Non-pigmented ciliary epithelial cell (primary cell): ENCODE results near the gene PARL.
"Not testable (repeated sequence)": the region's sequence is repeated elsewhere in the genome, so short reads cannot be mapped to it uniquely, and the experiment has no call there.

Experiments used
- DNase-seq: peaks from one replicate; pipeline ENCODE4 v3.0.0-alpha.2; 2010; ENCODE audit warnings: low read depth

Gene PARL

DNA sequence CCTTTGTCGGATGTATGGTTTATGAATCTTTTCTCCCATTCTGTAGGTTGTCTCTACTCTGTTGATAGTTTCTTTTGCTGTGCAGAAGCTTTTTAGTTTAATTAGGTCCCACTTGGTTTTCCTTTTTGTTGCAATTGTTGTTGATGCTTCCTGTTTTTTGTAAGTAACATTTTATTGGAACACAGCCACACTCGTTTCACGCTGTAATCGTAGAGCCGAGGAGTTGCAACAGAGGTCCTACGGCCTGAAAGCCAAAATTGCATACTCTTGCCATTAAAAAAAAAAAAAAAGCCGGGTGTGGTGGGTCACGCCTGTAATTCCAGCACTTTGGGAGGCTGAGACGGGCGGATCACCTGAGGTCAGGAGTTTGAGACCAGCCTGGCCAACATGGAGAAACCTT is 100.2 kb downstream of the PARL start:
- DNase-seq: not testable (repeated sequence)

DNA sequence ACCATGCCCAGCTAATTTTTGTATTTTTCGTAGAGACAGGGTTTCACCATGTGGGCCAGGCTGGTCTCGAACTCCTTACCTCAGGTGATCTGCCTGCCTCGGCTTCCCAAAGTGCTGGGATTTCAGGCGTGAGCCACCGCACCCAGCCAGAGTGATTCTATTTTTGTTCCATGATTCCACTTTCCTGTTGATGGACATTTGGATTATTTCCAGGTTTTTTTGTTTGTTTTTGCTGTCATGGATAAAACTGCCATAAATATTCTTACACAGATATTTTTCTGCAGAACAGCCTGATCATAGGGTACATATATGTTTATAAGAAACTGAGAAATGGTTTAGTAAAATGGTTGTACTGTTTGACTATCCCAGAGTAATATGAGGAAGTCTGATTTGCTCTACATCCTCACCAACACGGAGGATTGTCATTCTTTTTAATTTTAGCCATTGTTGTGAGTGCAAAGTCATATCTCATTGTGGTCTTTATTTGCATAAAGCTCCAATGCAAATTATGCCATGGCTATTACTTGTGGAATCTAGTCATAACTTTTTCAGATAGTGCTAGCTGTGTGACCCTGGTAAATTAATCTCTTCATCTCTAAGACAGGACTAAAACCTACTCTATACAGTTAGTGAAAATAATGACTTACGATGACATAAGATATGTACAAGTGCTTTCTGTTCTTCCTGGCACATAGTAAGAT is 102.0 kb downstream of the PARL start:
- DNase-seq: no peak

DNA sequence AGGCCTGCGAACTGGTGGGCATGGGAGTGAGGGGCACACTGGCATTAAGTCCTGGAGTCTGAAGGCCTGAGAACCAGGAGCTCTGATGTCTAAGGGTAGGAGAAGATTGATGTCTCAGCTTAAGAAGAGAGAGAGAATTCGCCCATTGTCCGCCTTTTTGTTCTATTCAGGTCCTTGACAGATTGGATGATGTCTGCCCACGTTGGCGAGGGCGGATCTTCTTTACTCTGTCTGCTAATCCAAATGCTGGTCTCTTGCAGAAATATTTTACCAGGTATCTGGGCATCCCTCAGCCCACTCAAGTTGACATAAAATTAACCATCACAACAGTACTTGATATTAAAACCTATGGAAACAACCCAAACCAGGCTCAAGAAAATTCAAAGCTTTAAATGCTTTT is 103.4 kb downstream of the PARL start:
- no peak for DNase-seq

DNA sequence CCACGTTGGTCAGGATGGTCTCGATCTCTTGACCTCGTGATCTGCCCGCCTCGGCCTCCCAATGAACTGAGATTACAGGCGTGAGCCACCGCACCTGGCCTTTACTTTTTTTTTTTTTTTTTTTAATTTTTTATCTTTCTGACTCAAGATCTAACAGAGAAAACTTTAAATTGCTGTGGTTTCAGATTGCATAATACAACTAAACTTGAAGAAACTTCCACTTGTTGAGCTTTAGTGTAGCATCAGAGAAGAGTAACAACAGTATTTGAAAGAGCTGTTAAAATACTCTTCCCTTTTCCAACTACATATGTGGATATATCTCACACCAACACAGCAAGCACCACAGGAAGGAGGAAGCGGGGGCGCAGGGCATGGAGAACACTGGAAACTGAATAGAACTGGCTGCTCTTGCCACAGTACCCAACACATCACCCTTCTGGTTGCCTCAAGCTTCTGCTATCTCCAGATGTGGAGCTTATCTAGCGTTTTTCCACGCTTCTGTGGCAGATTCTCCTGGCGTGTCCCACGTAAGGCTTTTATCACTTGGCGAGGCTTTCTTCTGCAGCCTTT is 104.7 kb downstream of the PARL start:
- no peak for DNase-seq
